ENCODE results near the gene CORO2B.
"Not testable (repeated sequence)": the region's sequence is repeated elsewhere in the genome, so short reads cannot be mapped to it uniquely, and the experiment has no call there.

CORO2B gene

DNA sequence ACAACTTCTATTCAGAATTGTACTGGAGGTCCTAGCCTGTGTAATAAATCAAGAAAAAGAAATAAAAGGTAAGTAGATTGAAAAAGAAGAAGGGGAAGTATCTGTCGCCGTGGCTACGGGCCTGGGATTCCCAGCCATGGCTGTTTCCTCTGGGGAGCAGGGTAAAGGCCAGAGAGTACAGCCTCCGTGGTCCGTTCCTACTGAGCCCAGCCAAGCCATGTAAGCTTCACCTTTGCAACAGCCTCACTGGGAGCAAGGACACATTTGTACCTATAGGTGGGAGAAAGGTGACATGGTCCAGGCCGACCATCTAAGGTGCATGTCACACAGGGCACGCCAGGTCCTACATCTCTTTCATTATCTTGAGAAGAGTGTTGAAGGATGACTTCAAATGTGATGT is 170.6 kb downstream of the CORO2B start:
- FAIRE-seq, result no peak

DNA sequence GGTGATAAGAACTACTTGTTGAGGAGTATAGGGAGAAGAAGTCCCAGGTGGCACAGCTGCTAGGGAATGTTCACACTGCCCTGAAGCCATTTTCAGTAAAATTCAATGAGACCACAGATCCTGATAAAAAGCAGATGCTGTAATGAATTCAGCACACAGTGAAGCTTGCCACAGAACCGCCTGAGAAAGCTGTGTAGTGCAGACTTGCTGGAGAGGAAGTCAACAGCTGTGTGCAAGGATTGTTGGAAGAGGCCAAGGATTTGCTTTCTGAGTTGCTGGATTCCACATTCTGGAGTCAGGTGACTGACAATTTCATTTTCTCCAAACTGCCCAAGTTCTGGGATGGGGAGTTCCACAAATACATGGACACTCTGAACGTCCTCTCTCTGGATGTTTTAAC is 171.0 kb downstream of the CORO2B start:
- no peak for FAIRE-seq

DNA sequence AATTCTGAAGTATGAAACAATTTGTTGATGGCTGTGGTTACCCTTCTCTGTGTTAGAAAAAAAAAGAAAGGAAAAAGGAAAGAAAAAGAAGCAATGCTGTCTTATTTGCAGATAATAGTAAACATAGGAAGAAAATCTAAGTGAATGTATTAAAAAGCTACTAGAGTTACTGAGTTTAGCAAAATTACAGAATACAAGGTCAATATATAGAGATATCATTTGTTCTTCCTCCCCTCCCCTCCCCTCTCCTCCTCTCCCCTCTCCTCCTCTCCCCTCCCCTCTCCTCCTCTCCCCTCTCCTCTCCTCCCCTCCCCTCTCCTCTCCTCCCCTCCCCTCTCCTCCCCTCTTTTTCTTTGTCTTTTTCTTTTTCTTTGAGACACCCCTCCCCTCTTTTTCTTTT is 172.8 kb downstream of the CORO2B start:
- FAIRE-seq, result no peak

DNA sequence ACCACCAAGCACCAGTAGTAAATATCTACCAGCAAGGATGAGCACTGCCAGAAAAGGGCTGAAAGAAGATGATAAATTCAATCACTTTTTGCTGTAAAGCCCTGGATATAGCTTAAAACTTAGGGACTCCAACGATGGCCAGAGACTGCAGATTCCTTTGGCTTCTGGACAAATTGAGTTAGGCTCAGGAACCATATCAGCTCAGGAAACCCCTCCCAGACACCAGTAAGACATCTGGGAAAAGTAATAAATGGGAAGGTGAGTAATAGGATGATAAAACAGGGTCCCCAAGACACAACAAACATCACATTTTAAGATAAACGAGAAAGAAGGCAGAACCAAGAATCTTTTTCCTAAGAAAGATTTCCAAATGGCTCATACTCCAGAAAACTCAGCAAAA is 176.9 kb downstream of the CORO2B start:
- no peak for FAIRE-seq

DNA sequence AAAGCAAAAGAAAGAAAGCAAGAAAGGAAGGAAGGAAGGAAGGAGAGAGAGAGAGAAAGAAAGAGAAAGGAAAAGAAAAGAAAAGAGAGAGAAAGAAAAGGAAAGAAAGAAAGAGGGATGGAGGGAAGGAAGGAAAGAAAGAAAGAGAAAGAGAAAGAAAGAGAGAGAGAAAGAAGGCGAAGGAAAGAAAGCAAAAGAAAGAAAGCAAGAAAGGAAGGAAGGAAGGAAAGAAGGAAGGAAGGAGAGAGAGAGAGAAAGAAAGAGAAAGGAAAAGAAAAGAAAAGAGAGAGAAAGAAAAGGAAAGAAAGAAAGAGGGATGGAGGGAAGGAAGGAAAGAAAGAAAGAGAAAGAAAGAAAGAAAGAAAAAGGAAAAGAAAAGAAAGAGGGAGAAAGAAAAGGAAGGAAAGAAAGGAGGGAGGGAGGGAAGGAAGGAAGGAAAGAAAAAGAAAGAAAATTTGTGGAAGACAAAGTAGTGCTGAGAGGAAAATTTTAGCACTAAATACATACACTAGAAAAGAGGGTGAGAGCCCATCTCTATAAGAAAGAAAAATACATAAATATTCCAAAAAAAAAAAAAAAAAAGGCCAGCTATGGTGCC is 181.3 kb downstream of the CORO2B start:
- FAIRE-seq, result not testable (repeated sequence)

DNA sequence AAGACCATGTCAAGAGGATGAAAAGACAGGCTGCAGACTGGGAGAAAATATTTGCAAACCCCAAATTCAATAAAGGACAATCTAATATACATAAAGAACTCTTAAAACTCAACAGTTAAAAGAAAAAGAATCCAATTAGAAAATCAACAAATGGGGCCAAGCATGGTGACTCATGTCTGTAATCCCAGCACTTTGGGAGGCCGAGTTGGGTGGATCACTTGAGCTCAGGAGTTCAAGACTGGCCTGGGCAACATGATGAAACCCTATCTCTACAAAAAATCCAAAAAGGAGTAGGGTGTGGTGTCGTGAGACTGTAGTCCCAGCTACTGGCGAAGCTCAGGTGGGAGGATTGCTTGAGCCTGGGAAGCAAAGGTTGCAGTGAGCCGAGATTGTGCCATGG is 184.3 kb downstream of the CORO2B start:
- FAIRE-seq, result no peak

DNA sequence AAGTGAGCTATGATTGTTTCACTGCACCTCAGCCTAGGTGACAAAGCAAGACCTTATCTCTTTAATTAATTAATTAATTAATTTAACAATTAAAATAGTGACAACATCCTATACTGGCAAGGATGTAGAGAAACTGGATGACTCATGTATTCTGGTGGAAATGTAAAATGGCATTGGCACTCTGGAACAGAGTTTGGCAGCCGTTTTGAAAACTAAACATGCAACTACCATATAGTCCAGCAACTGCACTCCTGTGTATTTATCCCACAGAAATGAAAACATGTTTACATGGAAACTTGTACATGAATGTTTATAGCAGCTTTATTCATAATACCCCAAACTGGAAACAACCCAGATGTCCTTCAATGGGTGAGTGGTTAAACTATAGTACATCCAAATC is 185.3 kb downstream of the CORO2B start:
- FAIRE-seq, result no peak

DNA sequence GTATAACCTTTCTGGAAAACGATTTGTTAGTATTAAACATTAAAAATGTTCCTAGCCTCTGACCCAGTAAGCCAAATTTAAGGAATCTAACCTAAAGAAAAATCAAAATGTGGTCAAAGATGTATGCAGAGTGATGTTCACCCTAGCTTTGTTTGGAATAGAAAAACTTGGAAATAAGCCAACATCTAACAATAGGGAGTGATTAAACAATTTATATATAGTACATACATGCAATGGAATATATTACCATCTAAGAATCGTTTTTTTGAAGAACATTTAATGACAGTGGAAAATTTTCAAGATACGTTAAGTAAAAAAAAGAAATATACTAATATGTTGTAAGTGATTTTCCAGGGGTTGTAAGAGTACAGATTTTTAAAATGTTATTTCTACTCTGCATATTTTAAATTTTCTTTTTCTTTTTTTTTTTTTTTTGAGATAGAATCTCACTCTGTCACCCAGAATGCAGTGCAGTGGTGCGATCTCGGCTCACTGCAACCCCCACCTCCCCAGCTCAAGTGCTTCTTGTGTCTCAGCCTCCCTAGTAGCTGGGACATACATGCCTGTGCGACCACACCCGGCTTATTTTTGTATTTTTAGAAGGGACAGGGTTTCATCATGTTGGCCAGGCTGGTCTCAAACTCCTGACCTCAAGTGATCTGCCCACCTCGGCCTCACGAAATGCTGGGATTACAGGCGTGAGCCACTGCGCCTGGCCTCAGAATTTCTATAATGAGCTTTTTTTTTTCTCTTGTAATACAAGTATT is 187.0 kb downstream of the CORO2B start:
- FAIRE-seq, result no peak

DNA sequence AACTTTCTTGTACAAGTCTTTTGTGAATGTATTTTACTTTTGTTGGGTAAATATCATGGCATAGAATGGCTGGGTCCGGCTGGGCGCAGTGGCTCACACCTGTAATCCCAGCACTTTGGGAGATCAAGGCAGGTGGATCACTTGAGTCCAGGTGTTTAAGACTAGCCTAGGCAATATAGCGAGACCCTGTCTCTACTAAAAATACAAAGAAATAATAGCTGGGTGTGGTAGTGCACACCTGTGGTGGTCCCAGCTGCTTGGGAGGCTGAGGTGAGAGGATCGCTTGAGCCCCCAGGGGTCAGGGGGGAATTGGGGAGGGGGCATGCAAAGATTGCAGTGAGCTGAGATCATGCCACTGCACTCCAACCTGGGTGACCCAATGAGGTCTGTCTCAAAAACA is 189.0 kb downstream of the CORO2B start:
- no peak for FAIRE-seq

DNA sequence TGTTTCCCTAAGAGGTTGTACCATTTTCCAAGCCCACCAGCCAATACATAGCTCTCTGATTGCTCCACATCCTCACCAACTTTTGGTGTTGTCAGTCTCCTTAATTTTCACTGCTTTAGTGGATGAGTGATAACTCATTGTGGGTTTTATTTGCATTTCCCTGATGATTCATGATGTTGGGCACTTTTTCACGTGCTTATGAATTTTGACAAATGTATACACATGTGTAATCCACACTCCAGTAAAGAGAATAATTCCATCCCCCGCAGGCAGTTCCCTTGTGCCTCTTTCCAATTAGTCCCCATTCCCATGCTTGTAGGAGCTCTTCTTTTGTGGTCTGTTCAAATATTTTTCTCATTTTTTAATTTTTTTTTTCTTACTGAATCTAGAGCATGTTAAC is 189.5 kb downstream of the CORO2B start:
- no peak for FAIRE-seq

DNA sequence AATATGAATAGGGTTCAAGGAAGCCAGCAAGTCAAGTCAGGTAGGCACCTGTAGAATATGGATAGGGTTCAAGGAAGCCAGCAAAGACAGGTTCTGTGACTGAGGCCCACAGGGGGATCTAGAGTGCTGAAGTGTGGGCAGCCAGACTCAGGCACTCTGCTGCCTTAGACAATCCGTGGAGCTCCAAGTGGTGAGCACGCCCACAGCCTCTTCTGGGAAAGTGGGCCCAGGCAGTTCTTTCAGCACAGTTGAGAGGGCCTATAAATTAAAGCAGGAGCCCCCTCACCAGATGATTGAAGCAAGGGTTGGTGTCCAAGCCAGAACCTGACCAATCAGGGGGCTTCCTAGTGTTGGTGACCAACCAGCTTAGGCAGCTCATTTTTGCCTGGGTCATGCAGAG is 190.9 kb downstream of the CORO2B start:
- FAIRE-seq, result no peak

DNA sequence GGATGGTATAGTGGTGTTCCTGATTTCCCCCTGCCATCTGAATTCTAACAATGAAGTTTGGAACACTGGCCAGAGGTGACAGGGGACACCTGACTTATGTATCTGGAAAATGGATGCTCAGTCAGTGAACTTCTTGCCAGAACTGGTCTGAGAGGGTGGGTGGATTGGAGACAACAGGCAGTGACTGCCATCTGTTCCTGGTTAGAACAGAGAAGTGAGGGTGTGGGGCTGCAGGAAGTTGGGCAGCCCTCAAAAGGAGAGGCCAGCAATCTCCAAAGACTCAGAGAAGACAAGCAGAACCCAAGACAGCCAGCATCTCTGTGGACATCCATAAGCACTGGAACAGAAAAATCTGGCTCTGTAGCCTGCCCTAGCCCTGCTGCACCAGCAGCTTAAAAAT is 191.4 kb downstream of the CORO2B start:
- no peak for FAIRE-seq

DNA sequence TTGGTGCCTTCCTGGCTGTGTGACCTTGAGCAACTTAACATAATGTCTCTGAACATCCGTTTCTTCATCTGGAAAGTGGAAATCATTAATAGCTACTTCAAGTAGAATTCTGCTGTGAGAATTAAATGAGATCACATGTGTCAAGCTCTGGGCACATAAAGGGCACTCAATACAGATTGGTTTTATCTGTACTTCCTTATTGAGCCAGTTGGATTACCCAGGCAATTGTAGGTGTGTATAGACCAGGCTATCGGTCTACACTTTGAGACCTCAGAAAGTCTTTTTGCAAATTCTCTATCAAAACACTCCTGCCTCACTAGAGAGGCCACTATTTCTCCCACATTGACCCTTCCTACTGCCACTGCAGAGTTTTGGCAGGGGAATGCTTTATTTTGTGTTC is 194.2 kb downstream of the CORO2B start:
- no peak for FAIRE-seq

DNA sequence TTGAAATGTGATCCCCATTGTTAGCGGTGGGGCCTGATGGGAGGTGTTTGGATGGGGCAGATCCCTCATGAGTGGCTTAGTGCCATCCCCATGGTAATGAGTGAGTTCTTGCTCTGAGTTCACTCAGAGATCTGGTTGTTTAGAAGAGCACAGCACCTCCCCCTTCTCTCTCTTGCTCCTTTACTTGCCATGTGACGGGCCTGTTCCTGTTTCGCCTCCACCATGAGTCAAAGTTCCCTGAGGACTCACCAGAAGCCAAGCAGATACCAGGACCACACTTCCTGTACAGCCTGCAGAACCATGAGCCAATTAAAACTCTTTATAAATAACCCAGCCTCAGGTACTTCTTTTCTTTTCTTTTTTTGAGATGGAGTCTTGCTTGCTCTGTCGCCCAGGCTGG is 195.3 kb downstream of the CORO2B start:
- FAIRE-seq, result no peak

DNA sequence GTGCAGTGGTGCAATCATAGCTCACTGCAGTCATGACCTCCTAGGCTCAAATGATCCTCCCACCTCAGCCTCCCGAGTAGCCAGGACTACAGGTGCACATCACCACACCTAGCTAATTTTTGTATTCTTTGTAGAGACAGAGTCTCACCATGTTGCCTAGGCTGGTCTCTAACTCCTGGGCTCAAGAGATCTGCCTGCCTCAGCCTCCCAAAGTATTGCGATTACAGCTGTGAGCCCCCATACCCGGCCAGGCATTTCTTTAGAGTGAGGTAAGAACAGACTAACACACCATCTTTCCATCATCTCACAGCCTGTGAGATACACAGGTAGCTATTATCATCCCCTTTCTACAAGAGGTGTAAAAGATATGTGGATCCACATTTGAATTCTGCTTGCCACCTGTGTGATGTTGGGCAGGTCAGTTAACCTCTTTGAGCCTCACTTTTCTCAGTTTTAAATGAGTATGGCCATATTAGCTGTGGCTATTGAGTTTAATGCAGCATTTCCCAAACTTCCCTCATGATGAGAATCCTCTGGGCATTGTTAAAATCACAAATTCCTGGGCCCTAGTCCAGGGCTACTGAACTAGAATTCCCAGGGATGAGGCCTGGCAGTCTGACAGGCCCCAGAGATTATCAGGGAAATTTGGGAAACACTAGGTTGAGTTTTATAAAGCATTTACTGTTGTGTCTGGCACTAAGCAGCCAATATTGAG is 195.9 kb downstream of the CORO2B start:
- FAIRE-seq, result no peak

DNA sequence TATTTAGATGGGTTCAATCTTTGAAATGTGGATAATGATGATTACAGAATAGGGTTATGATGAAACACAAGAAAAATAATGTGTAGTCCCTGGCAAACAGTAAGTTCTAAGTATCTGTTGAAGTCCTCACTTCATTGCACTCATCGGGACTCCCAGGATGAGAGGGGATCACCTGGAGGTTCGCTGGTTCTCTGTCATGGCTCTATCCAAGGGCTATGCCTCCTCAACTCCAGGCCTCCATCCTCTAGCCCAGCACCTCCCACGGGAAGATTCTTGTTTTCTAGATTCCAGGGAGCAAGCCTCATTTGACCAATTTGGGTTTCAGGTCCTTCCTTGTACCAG is 196.4 kb downstream of the CORO2B start:
- FAIRE-seq, result no peak

DNA sequence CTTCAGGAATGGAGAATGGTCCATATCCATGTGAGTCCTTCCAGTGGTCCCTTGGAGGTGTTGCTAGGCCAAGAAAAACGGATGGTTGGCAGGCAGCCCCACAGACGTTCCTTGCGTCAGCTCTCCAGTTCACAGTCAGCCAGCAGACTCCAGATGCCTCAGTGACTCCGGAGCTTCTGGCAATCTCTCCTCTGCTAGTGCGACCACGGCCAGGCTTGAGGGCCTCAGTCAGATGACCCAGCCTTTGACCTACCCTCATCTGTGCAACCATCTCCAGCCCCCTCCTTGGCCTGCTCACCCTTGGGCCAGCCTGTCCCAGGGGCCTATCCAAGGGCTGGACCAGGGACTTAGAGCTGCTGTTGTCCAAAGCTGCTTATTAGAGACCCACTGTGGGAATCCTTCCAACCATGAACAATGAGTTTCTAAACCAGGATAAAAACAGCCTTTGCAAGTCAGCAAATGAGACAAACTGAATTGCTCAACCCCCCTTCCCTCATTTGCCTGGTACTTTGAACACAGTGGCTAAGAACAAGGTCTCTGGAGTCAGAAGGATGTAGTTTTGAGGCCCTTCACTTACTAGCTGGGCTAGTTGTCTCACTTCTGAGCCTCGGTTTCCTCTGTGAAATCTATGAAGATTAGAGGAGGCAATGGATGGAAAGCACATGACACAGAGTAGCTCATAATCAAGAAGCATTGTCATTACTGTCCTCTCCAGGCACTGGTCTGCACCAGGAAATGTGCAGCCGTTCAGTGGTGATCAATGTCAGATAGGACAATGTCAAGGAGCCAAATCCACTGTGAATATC is 197.1 kb downstream of the CORO2B start:
- FAIRE-seq, result no peak

DNA sequence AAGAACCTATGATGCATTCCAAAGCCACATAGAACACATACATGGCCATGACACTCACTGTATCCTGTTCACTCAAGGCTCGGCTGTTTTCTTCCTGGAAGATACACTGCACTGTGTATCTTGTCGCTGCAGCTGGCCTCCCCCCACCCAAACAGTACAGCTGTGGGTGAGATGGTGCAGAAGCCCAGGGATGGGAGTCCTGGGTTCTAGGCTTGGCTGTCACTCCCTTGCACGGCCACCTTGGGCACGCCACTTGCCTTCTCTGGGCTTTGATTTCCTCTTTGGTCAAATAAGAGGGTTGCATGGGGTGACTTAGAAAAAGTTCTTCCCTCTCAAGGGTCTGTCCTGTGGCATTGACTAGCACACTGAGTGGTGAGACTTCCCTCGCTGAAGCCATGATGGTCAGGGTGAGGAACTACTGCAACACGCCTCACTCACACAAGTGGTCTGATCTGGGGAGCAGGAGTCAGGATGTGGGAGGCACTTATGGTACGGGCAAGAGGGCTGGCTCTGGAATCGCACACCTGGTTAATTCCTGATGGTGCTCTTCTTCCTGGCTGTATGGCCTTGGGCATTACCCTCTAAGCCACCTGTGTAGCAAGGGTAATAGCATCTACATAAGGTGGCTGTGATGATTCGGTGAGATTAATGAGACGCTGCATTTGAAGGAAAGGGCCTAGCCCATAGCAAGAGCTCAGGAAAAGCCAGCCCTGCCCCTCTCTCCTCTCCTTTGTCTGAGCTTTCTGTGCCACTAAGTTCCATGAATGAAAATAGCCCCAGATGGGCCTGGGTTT is 197.9 kb downstream of the CORO2B start:
- FAIRE-seq, result no peak

Data from TTC549 (cell line).